ENCODE results near the gene RALGAPA2.

Gene RALGAPA2

GRCh38 chr20:20729563-20729962 is 17.1 kb upstream of the RALGAPA2 start:
- no peak for DNase-seq (ENCODE audit: low read depth in 4 of 4, low spot score in 1 of 4)

- no peak for DNase-seq (ENCODE audit: low read depth in 4 of 4, low spot score in 1 of 4)
Measured at GRCh38 chr20:20721489-20721888, 9.0 kb upstream of the RALGAPA2 start.

GRCh38 chr20:20720158-20720557 is 7.7 kb upstream of the RALGAPA2 start:
- DNase-seq (ENCODE audit: low read depth in 4 of 4, low spot score in 1 of 4): no peak

- DNase-seq (ENCODE audit: low read depth in 4 of 4, low spot score in 1 of 4): no peak
Measured at GRCh38 chr20:20719411-20719810, 7.0 kb upstream of the RALGAPA2 start.

- DNase-seq (ENCODE audit: low read depth in 4 of 4, low spot score in 1 of 4): no peak
Measured at GRCh38 chr20:20713244-20713765, 861 bp upstream of the RALGAPA2 start.

- DNase-seq (ENCODE audit: low read depth in 4 of 4, low spot score in 1 of 4): peak in 1 of 4 experiments; percentile 2
Measured at GRCh38 chr20:20712004-20712473, 405 bp downstream of the RALGAPA2 start.

GRCh38 chr20:20711413-20711812 is 1.0 kb downstream of the RALGAPA2 start:
- no peak for DNase-seq (ENCODE audit: low read depth in 4 of 4, low spot score in 1 of 4)

- DNase-seq (ENCODE audit: low read depth in 4 of 4, low spot score in 1 of 4): no peak
Measured at GRCh38 chr20:20710443-20711315, 1.8 kb downstream of the RALGAPA2 start.

GRCh38 chr20:20709887-20710286 is 2.6 kb downstream of the RALGAPA2 start:
- DNase-seq (ENCODE audit: low read depth in 4 of 4, low spot score in 1 of 4): no peak

- no peak for DNase-seq (ENCODE audit: low read depth in 4 of 4, low spot score in 1 of 4)
Measured at GRCh38 chr20:20706285-20706684, 6.2 kb downstream of the RALGAPA2 start.

- DNase-seq (ENCODE audit: low read depth in 4 of 4, low spot score in 1 of 4): no peak
Measured at GRCh38 chr20:20702330-20703245, 9.9 kb downstream of the RALGAPA2 start.

GRCh38 chr20:20699917-20700316 is 12.5 kb downstream of the RALGAPA2 start:
- no peak for DNase-seq (ENCODE audit: low read depth in 4 of 4, low spot score in 1 of 4)

- no peak for DNase-seq (ENCODE audit: low read depth in 4 of 4, low spot score in 1 of 4)
Measured at GRCh38 chr20:20699144-20699543, 13.3 kb downstream of the RALGAPA2 start.

- DNase-seq (ENCODE audit: low read depth in 4 of 4, low spot score in 1 of 4): no peak
Measured at GRCh38 chr20:20697325-20697845, 15.1 kb downstream of the RALGAPA2 start.

- no peak for DNase-seq (ENCODE audit: low read depth in 4 of 4, low spot score in 1 of 4)
Measured at GRCh38 chr20:20695250-20695816, 17.1 kb downstream of the RALGAPA2 start.

- DNase-seq (ENCODE audit: low read depth in 4 of 4, low spot score in 1 of 4): no peak
Measured at GRCh38 chr20:20694591-20694990, 17.9 kb downstream of the RALGAPA2 start.

GRCh38 chr20:20692587-20692986 is 19.9 kb downstream of the RALGAPA2 start:
- no peak for DNase-seq (ENCODE audit: low read depth in 4 of 4, low spot score in 1 of 4)

GRCh38 chr20:20691477-20692235 is 20.8 kb downstream of the RALGAPA2 start:
- DNase-seq (ENCODE audit: low read depth in 4 of 4, low spot score in 1 of 4): no peak

- DNase-seq (ENCODE audit: low read depth in 4 of 4, low spot score in 1 of 4): no peak
Measured at GRCh38 chr20:20690676-20691476, 21.6 kb downstream of the RALGAPA2 start.

Data from stimulated activated CD4-positive, alpha-beta T cell treated with anti-CD3 and anti-CD28 coated beads, Interleukin-1b, Interleukin-23, amount 100 ng/mL, for 24 hours (primary cell).